ENCODE results near the gene ZNF609. TPM values are rescaled to one million over a fixed set of nuclear protein-coding genes. Genes with fewer than 3 reads are reported as not detected.

The ZNF609 gene
- total and polyA plus RNA-seq, 2 of the 13 experiments (the other 11 are each of a cell fraction or from before 2014, with no cell fraction given) = 8.9 to 9.9 TPM

- 0 out of 2 replicates have a peak, but pooled peaks have one; percentile 40 for TF ChIP-seq ZNF33B (CRISPR knock-in tag; IDR thresholded peaks at IDR 0.05)
- TF ChIP-seq GMEB1 (CRISPR knock-in tag; IDR thresholded peaks at IDR 0.05; ENCODE audit: borderline replicate concordance) = peak; percentile 40; the same call in 1 of the 2 replicates
- no peak for TF ChIP-seq TBX3 (IDR thresholded peaks at IDR 0.05; ENCODE audit: borderline replicate concordance)
- peak; percentile 59; the same call in 1 of the 2 replicates for TF ChIP-seq ZGPAT (CRISPR knock-in tag; IDR thresholded peaks at IDR 0.05)
- no peak for TF ChIP-seq ZNF704 (CRISPR knock-in tag; IDR thresholded peaks at IDR 0.05; ENCODE audit: borderline replicate concordance)
- peak; percentile 31; the same call in 1 of the 2 replicates for TF ChIP-seq DMAP1 (CRISPR knock-in tag; IDR thresholded peaks at IDR 0.05)
- TF ChIP-seq ZNF691 (CRISPR knock-in tag; IDR thresholded peaks at IDR 0.05; ENCODE audit: borderline replicate concordance, low read depth) = no peak; the same call in none of the 2 replicates
- TF ChIP-seq SOX5 (CRISPR knock-in tag; IDR thresholded peaks at IDR 0.05; ENCODE audit: borderline replicate concordance) = peak; percentile 54; the same call in 1 of the 2 replicates
- no peak for TF ChIP-seq RAD21 (CRISPR knock-in tag; IDR thresholded peaks at IDR 0.05)
- TF ChIP-seq IRF9 (CRISPR knock-in tag; IDR thresholded peaks at IDR 0.05; ENCODE audit: borderline replicate concordance) = peak; percentile 38; the same call in 1 of the 2 replicates
- no peak for TF ChIP-seq DZIP1 (CRISPR knock-in tag; IDR thresholded peaks at IDR 0.05)
- peak; percentile 89; the same call in 1 of the 2 replicates for TF ChIP-seq HOMEZ (CRISPR knock-in tag; IDR thresholded peaks at IDR 0.05; ENCODE audit: low read depth)
- 0 out of 2 replicates have a peak, but pooled peaks have one; percentile 14 for TF ChIP-seq ZIK1 (CRISPR knock-in tag; IDR thresholded peaks at IDR 0.05; ENCODE audit: borderline replicate concordance, low read depth)
- no peak for TF ChIP-seq ZNF180 (CRISPR knock-in tag; IDR thresholded peaks at IDR 0.05; ENCODE audit: borderline replicate concordance, low read depth)
- TF ChIP-seq MXI1 (IDR thresholded peaks at IDR 0.05; ENCODE audit: borderline replicate concordance, low read depth, low read length) = peak; percentile 66; the same call in 1 of the 3 replicates
Measured at GRCh38 chr15:64702816-64703631, 242.6 kb downstream of the ZNF609 start (continued).
